GM18873 (cell line): ENCODE measurements around the gene ZNF565.
"Not testable (repeated sequence)": the region's sequence is repeated elsewhere in the genome, so short reads cannot be mapped to it uniquely, and the experiment has no call there.

Experiments
- ATAC-seq: cut with Tn5 transposase; IDR thresholded peaks from one replicate; pipeline ENCODE4 v1.9.1; 2021; ENCODE audit warnings: mild to moderate bottlenecking, moderate library complexity, moderate number of reproducible peaks; ENCODE audit not compliant: unreplicated experiment, low FRiP score

The ZNF565 gene

DNA sequence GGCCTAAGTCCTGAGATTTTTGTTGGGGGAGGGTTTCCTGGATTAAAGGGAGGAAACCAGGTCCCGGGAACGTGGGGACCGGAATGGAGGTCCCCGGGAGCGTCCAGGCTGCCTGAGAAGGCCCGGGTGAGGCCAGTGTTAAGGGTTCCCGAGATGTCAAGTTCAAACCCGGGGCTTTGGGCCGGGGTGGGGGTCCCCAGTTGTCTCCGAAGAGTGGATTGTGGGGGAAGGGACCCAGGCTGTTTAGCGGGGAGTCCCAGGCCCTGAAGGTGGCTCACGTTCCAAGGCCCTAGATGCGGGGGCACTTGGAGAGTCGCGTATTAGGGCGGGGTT is 62.5 kb downstream of the ZNF565 start:
- no peak for ATAC-seq

DNA sequence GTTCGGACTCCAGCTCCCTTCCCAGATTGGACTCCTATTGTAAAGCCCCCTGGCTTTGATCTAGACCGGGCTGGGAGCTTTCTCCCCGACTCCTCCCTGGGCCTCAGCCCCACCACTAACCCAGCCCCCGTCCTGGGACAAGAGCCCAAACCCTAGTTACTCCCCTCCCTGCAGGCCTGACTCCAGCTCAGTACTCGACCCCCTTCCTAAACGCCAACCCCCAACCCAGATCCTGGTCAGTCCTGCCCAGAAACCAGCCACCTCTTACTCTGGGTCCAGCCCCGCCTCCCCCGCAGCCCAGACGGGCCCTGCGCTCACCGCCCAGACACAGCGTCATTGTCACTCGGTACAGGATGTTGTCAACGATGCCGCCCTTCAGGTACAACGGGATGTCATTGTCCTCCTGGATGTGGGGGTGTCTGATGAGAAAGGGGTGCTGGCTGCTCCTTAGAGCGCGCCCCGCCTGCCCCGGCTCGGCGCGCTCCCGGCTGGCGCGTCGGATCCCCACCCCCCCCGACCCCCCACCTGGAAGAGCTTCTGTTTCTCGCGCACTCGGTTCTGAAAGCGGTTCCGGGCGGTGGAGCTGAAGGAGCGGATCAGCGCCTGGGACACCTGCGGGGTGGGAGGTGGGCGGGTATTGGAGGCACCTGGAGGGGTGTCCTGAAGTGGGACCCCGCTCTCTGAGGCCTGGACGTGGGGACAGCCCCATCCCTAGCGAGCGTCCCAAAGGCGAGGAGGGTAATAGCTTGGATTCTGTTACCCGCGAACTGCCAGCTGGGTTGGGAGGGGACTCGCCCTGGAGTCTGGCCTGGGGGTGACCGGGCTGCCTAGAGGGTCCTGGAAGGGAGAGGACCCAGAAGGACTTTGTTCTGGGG is 63.1 kb downstream of the ZNF565 start:
- no peak for ATAC-seq

DNA sequence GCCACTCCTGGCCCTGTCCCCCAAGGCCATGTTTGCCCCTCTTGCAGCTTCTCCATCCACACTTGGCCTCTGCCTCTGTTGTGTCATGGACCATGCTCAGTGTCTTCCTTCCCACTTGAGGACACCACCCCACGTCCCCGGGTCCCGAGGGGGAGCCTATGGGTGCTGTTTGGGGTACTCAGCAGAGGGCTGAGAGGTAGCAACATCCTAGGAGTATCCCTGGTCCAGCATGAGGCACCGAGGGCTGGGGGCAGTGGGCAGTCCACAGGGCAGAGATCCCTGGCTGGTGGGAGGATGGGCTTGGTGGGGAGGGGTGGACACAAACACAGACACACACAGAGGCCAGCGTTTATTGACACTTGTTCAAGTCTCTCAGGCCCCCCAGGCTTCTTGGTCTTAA is 63.9 kb downstream of the ZNF565 start:
- ATAC-seq = no peak

DNA sequence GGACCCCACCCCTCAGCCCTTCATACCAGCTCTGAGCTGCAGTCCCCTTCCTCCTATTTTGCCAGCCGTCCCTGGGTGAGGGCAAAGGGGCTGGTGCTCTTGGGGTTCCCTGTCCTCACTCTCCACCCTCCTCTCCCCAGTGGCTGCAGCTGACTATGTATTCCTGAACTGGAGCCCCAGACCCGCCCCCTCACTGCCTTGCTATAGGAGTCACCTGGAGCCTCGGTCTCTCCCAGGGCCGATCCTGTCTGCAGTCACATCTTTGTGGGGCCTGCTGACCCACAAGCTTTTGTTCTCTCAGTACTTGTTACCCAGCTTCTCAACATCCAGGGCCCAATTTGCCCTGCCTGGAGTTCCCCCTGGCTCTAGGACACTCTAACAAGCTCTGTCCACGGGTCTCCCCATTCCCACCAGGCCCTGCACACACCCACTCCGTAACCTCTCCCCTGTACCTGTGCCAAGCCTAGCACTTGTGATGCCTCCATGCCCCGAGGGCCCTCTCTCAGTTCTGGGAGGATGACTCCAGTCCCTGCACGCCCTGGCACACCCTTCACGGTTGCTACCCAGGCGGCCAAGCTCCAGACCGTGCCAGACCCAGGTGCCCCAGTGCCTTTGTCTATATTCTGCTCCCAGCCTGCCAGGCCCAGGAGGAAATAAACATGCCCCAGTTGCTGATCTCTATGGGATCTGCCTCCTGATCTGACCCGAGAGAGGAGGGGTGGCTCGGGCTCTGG is 64.6 kb downstream of the ZNF565 start:
- no peak for ATAC-seq

DNA sequence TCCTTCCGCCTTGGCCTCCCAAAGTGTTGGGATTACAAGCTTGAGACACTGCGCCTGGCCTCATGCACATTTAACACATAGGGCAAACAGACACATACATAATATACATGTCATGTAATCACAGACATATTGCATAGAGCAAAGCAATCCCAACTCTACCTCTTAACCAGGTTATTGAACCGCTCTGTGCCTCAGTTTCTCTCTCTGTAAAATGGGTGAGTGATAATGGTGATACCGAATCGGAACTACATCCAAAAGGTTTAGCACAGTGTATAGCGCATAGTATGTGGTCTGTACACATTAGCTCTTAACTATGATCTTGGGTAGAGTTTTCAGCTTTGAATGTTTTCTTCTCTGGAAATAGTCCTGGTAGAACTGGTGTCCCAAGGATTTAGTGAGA is 69.8 kb downstream of the ZNF565 start:
- ATAC-seq = no peak

DNA sequence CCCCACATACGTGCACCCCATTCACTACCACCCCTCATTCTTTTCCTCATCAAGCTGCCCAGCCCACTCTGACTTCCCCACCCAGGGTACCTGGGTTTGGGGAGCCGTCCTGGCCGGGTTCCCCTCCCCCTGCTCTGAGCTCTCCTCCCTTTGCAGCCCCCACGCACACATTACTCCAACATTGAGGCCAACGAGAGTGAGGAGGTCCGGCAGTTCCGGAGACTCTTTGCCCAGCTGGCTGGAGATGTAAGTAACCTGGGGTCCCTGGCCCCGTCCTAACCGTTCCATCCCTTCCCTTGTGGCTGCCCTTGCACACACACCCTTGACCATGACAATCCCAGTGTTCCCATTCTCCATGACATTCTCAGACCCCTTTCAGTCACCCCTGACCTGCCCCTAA is 72.0 kb downstream of the ZNF565 start:
- no peak for ATAC-seq

DNA sequence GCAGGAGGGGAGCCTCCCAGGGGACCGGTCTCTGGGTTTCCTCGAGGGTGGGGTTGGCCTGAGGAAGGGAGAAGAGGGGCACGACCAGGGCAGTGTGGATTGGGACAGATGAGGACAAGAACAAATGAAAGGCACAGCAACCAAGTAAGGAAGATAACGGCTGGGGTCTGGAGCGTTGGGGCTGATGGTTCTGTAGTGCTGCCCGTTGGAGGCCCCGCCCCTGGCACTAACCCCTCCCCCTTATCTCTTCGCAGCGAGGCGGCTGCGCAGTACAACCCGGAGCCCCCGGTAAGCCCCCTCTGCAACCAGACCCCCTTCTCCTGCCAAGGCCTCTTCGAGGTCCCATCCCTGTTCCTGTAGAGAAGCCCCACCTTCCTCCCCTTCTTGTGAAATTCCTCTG is 72.4 kb downstream of the ZNF565 start:
- no peak for ATAC-seq

DNA sequence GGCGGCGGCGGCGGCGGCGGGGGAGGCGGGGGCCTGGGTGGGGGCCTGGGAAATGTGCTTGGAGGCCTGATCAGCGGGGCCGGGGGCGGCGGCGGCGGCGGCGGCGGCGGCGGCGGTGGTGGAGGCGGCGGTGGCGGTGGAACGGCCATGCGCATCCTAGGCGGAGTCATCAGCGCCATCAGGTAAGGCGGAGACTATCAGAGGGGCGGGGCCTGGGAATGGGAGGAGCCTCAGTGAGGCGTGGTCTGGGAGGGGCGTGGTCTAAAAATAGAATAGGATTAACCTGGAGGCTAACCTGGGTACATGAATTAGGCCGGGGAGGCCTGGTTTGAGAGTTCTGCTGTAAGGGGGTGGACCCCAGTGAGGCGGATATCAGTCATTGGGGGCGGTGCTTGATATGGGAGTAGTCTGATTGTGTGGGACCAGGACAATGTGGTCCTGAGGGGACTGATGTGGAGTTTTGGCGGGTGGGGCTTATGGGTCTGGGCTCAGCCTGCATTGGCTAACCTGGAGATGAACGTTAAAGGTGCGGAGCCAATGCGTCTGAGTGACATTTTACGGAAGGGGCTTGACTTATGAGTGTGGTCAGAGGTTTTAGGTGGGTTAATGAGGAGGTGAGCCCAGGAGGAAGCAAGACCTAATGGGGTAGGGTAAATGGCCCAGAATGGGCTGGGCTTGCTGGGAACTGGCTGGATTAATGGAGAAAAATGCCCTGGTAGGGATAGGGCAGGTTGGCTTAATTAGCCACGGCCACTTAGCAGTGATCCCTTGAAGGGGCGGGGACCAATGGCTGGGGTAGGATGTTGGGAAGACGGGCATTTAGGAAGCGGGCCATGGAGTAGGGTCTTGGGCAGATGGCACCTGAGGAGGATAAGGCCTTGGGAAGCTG is 73.2 kb downstream of the ZNF565 start:
- peak; percentile 45 for ATAC-seq

DNA sequence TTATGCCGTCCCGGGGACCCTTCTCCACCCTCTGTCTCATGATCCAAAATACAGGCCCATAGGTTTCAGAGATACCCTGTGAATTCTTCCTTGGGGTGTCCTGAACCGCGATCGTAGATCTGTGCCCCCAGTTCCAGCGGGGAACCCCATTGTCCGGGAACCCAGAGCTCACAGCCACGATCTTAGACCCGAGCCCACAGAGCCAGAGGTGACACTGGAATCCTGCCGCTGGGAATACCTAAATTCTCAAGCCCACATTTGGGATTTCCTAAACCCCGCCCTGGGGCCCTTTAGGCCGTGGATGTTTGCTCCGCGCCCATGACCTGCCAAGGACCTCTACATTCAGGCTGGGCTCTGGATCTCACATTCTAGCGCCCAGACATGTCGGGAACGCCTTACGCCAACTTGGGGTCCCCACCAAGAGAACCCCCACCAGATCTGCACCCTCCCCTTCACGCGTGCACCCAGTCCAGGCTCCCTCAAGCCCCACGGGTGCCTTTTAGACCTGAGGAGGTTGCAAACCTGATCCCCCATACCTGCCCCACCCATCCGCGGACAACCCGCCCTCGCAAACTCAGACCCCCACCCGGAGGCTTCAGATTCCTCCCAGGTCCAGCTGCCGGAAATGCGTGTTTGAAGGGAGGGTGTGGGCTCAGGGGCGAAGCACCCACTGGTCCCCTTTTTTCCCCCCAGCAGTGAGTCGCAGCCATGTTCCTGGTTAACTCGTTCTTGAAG is 74.0 kb downstream of the ZNF565 start:
- no peak for ATAC-seq

DNA sequence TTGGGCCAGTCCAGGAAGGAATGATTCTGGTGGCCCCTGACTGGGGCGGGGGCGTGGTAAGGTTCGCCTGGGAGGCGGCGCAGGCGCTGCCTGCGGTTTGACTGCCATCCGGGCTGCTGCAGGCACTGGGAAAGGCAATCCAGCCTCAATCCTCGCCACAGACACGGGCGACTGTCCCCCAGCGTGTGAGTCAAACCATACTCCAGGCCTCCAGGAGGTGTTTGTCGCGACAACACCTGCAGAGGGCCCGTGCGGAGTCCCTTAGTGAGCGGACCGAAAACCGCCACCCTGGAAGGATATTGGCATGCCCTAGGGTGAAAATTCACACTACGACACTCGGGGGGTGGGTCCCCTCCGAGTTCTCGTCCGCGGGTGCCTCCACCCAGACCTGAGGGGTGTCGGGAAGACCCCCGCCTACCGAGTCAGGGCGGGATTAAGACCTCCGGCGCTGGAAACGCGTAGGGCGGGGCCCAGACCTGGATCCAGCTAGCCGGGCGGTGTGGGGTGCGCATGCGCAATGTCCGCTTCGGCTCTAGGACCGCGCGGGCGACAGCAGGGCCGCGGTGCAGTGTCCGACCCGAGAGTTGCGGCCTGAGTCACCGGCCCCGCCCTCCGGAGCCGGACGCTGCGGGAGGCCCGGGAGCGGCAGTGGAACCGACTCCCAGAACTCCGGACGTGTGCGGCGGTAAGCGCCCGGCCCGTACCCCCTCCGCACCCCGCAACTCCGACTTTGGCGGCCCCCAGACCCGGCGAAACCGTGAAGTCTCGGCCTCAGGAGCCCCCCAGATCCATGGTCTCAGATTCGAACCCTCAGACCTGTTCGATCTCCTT is 74.8 kb downstream of the ZNF565 start, which contains the start of gene CAPNS1:
CAPNS1 (plus strand) TSS at position 594 of the 831 bp plus-strand sequence. CDS start 946 bp downstream, outside the sequence.
- ATAC-seq = peak; percentile 72

DNA sequence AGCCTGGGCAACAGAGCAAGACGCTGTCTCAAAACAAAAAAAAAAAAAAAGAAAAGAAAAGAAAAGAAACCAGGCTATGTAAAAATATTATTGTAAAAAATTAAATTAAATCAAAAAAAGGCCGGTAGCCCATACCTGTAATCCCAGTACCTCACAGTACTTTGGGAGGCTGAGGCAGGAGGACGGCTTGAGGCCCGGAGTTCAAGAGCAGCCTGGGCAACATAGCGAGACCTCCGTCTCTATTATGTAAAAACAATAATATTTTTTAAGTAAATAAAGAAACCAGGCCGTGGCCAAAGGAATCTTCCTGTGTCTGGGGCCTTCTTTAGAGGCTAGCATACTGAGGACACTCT is 75.4 kb downstream of the ZNF565 start:
- ATAC-seq = no peak

DNA sequence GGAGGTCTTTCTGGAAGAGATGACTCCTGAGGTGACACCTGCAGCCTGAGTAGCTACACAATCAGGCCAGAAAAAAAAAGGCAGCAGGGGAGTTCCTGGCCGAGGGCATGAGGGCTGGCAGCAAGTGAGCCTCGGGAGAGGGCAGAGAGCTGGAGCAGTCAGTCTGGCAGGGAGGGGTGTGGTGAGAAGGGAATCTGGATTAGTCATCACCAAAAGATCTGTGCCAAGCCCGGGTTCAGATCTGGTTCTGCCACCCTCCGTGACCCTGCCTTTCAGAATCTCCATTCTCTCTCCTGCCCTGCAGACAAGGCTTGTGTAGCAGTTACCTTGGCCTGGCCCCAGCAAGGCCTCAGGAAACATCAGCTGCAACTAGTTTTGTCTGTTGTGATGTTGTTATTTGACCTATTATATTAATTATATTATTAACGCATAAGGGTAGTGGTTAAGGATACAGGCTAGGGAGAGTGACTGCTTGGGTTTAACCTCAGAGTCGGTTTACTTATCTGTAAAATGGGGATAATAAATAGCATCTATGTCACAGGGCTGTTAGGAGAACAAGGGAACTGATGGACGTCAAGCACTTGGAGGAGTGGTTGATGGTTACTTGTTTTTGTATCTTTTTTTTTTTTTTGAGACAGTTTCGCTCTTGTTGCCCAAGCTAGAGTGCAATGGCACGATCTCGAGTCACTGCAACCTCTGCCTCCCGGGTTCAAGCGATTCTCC is 77.3 kb downstream of the ZNF565 start:
- no peak for ATAC-seq

DNA sequence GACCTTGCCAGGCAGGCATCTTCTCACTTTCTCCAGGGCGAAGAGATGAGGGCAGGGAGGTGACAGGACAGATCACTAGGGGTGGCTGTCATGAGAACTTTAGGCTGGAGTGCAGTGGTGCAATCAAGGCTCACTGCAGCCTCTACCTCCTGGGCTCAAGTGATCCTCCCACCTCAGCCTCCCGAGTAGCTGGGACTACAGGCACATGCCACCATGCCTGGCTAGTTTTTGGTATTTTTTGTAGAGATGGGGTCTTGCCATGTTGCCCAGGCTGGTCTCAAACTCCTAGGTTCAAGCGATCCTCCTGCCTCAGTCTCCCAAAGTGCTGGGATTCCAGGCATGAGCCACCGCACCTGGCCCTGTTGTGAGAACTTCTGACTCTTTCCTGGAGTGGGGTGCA is 79.6 kb downstream of the ZNF565 start:
- ATAC-seq = not testable (repeated sequence)
